Muscle of leg (tissue), 11 donors: ENCODE results near the gene FBXO21. TPM values are rescaled to one million over a fixed set of nuclear protein-coding genes. Genes with fewer than 3 reads are reported as not detected.

Experiments
- DNase-seq: peaks from one replicate; pipeline ENCODE4 v3.0.0; 2013
- H3K27ac ChIP-seq: one replicate; pipeline ENCODE4 v1.5.1; 2013; ENCODE audit warnings: mild to moderate bottlenecking, low read length, control low read depth
- H3K27me3 ChIP-seq: one replicate; pipeline ENCODE4 v1.6.1; 2013; ENCODE audit warnings: low read length; ENCODE audit not compliant: control insufficient read depth, insufficient read depth
- H3K36me3 ChIP-seq: one replicate; pipeline ENCODE4 v1.6.1; 2013; ENCODE audit warnings: low read length; ENCODE audit not compliant: control insufficient read depth, insufficient read depth
- H3K4me1 ChIP-seq: one replicate; pipeline ENCODE4 v1.6.1; 2013; ENCODE audit warnings: low read length; ENCODE audit not compliant: control insufficient read depth, insufficient read depth
- H3K4me3 ChIP-seq: one replicate; pipeline ENCODE4 v1.5.1; 2013; ENCODE audit warnings: low read length, control low read depth
- H3K9me3 ChIP-seq: replicated peaks from 2 replicates; pipeline ENCODE4 v1.6.1; 2013; ENCODE audit warnings: low read depth, low read length; ENCODE audit not compliant: control insufficient read depth
- WGBS: methylation state at CpG from one replicate; pipeline ENCODE4 v1.1.5; 2013; ENCODE audit warnings: missing lambda C conversion rate; ENCODE audit not compliant: insufficient coverage; 5-methylcytosine and 5-hydroxymethylcytosine counted together
- polyA plus RNA-seq, 8 donors: library from polyadenylated mRNA; unstranded; fragments of 120-200 nt; gene quantifications; one replicate each; pipeline versions ENCODE4 v1.2.1 to v1.2.3, GENCODE V29; 2013; ENCODE audit warnings: inconsistent platforms in 1 of 8, low replicate concordance in 1 of 8; ENCODE audit not compliant: insufficient read length in 8 of 8, insufficient read depth in 1 of 8
- total RNA-seq: library from RNA; stranded (reverse); fragments of 120-200 nt; gene quantifications from one replicate; pipeline ENCODE4 v1.2.4, GENCODE V29; 2013

FBXO21 gene
- total and polyA plus RNA-seq, 9 donors, result 20.2 to 29.6 (median 24.3) TPM

- Histone ChIP-seq H3K36me3 (peaks cover 91% of the 10 kb centered on the region), H3K27ac (no peak overlapping the region), H3K9me3 (no peaks in the 10 kb centered on the region), H3K27me3 (no peaks in the 10 kb centered on the region), H3K4me1 (no peaks in the 10 kb centered on the region), H3K4me3 (no peak overlapping the region)
- no peak for DNase-seq
- 81% methylated on average over 5 of the region's 7 CpGs for WGBS
Observed at GRCh38 chr12:117158911-117159553, 31.2 kb downstream of the FBXO21 start.

GRCh38 chr12:117158096-117158495 lies 32.2 kb downstream of the FBXO21 start:
- no peak for DNase-seq
- H3K27me3 ChIP-seq, result no peaks in the 10 kb centered on the region
- H3K36me3 ChIP-seq, result peaks cover 89% of the 10 kb centered on the region
- no peaks in the 10 kb centered on the region for H3K9me3 ChIP-seq
- no peak overlapping the region for H3K4me3 ChIP-seq
- no peak overlapping the region for H3K27ac ChIP-seq
- H3K4me1 ChIP-seq, result no peaks in the 10 kb centered on the region
- WGBS, result 93% methylated on average over 10 of the region's 11 CpGs

DNA sequence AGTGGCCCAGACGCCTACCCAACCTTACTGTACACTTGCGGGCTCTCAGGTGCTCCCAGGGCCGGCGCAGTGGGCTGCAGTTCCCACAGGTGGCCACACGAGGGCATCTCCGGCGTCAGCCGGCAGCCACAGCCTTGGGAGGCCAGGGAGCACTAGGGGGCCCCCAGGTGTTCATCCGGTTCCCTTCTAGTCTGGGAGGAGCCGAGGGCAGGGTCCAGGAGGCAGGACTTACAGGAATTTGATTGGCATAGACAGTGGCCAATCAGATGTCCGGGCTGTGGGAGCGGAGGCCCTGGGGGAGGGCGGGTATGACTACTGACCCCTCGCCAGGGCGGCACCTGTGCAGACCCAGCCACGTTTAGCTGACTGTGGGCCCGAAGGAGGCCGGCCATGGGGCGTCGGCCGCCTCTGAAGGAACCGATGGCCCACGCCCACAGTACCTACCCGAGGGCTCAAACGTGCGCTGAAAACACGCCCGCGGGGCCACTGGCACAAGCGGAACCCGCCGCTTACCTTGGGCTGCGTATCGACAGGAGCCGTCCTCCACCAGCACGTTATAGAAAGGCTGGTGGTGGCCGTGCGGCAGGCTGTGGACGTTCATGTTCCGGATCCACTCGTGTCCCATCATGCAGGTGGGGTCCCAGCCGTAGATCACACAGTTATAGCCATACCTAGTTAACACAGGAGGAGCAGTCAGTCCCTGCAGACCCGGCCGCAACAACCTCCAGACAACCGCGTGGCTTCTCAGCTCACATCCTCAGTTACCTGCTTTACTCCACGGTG lies 34.8 kb downstream of the FBXO21 start:
- Histone ChIP-seq H3K9me3 (no peaks in the 10 kb centered on the region), H3K4me1 (no peaks in the 10 kb centered on the region), H3K27me3 (no peaks in the 10 kb centered on the region), H3K4me3 (no peak overlapping the region), H3K27ac (no peak overlapping the region), H3K36me3 (peaks cover 71% of the 10 kb centered on the region)
- WGBS, result 75% methylated on average over 45 of the region's 47 CpGs
- no peak for DNase-seq

GRCh38 chr12:117152793-117153775 lies 37.2 kb downstream of the FBXO21 start:
- Histone ChIP-seq H3K36me3 (peaks cover 65% of the 10 kb centered on the region), H3K27me3 (no peaks in the 10 kb centered on the region), H3K27ac (no peak overlapping the region), H3K4me1 (no peaks in the 10 kb centered on the region), H3K9me3 (no peaks in the 10 kb centered on the region), H3K4me3 (no peak overlapping the region)
- 78% methylated on average over 17 of the region's 27 CpGs for WGBS
- no peak for DNase-seq

- Histone ChIP-seq H3K27me3 (no peaks in the 10 kb centered on the region), H3K36me3 (peaks cover 58% of the 10 kb centered on the region), H3K4me3 (no peak overlapping the region), H3K4me1 (peaks cover 2% of the 10 kb centered on the region), H3K9me3 (no peaks in the 10 kb centered on the region), H3K27ac (no peak overlapping the region)
- no CpG with 5 or more reads among the region's 5 CpGs for WGBS
- no peak for DNase-seq
Observed at GRCh38 chr12:117151403-117152031, 38.8 kb downstream of the FBXO21 start.

DNA sequence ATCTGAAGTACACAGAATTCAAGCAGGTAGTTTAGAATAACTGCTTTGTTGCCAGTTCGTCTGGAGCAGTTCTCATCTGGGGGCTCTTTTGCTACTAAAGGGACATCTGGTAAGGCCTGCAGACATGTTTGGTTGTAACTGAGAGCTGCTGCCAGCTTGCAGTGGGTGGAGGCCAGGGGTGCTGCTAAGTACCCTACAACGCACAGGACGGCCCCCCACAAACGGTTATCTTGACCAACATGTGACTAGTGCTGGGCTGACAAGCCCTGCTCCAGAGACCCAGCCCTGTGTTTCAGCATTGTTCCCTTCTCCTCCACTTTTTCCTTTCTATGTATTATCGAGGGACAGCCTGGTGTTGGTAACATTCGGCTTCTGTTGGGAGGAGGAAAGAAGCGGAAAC lies 40.8 kb downstream of the FBXO21 start:
- Histone ChIP-seq H3K9me3 (no peaks in the 10 kb centered on the region), H3K4me1 (peaks cover 2% of the 10 kb centered on the region), H3K4me3 (no peak overlapping the region), H3K27me3 (no peaks in the 10 kb centered on the region), H3K27ac (no peak overlapping the region), H3K36me3 (peaks cover 49% of the 10 kb centered on the region)
- WGBS, result 53% methylated on average over 3 of the region's 7 CpGs
- DNase-seq, result no peak

DNA sequence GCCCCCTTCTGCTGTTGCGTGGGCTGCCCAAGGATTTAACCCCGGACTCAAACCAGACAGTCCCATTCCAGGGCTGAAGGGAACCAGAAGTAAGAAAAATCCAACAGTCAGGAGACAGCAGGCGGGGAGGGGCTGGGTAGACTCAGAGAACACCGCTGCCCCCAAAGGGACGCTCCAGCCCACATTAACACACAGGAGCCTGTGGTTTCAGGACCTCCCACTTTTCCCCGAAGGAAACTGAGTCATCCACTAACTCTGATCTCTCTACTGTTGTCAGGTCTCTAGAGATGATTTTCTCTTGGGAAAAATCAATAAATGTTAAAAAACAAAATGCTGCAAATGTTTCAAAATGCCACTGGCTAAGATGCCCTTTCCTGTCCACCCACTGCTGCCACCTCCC lies 41.6 kb downstream of the FBXO21 start:
- H3K27me3 ChIP-seq, result no peaks in the 10 kb centered on the region
- peaks cover 2% of the 10 kb centered on the region for H3K4me1 ChIP-seq
- no peak for DNase-seq
- H3K27ac ChIP-seq, result no peak overlapping the region
- H3K9me3 ChIP-seq, result no peaks in the 10 kb centered on the region
- WGBS, result 89% methylated on average over 4 of the region's 6 CpGs
- H3K36me3 ChIP-seq, result peaks cover 47% of the 10 kb centered on the region
- H3K4me3 ChIP-seq, result no peak overlapping the region

GRCh38 chr12:117147639-117148038 lies 42.6 kb downstream of the FBXO21 start:
- 88% methylated on average over 11 of the region's 12 CpGs for WGBS
- Histone ChIP-seq H3K9me3 (no peaks in the 10 kb centered on the region), H3K36me3 (peaks cover 38% of the 10 kb centered on the region), H3K4me3 (no peak overlapping the region), H3K27ac (no peak overlapping the region), H3K27me3 (no peaks in the 10 kb centered on the region), H3K4me1 (peaks cover 2% of the 10 kb centered on the region)
- no peak for DNase-seq

GRCh38 chr12:117145597-117146154 lies 44.6 kb downstream of the FBXO21 start:
- H3K4me3 ChIP-seq, result no peak overlapping the region
- no peaks in the 10 kb centered on the region for H3K9me3 ChIP-seq
- peaks cover 11% of the 10 kb centered on the region for H3K4me1 ChIP-seq
- H3K36me3 ChIP-seq, result peaks cover 37% of the 10 kb centered on the region
- 87% methylated on average over 9 of the region's 13 CpGs for WGBS
- DNase-seq, result no peak
- no peaks in the 10 kb centered on the region for H3K27me3 ChIP-seq
- H3K27ac ChIP-seq, result no peak overlapping the region
